Skin epidermis (tissue), 12 donors: ENCODE measurements around the gene NFKB1.
"Not testable (repeated sequence)": the region's sequence is repeated elsewhere in the genome, so short reads cannot be mapped to it uniquely, and the experiment has no call there.

Experiments used
- H3K27ac ChIP-seq, 21 experiments: fragments of 200-600 bp; sonication (generic) in 11 of 21; one replicate each; pipeline ENCODE4 v1.5.0; 2020; ENCODE audit warnings: mild to moderate bottlenecking in 3 of 21, inconsistent platforms in 2 of 21, moderate library complexity in 2 of 21
- H3K4me3 ChIP-seq, 7 experiments: fragments of 200-600 bp; sonication (generic) in 2 of 7; one replicate each; pipeline ENCODE4 v1.5.0; 2020; ENCODE audit warnings: inconsistent platforms in 2 of 7, mild to moderate bottlenecking in 2 of 7, moderate library complexity in 1 of 7

The NFKB1 gene, protein sequence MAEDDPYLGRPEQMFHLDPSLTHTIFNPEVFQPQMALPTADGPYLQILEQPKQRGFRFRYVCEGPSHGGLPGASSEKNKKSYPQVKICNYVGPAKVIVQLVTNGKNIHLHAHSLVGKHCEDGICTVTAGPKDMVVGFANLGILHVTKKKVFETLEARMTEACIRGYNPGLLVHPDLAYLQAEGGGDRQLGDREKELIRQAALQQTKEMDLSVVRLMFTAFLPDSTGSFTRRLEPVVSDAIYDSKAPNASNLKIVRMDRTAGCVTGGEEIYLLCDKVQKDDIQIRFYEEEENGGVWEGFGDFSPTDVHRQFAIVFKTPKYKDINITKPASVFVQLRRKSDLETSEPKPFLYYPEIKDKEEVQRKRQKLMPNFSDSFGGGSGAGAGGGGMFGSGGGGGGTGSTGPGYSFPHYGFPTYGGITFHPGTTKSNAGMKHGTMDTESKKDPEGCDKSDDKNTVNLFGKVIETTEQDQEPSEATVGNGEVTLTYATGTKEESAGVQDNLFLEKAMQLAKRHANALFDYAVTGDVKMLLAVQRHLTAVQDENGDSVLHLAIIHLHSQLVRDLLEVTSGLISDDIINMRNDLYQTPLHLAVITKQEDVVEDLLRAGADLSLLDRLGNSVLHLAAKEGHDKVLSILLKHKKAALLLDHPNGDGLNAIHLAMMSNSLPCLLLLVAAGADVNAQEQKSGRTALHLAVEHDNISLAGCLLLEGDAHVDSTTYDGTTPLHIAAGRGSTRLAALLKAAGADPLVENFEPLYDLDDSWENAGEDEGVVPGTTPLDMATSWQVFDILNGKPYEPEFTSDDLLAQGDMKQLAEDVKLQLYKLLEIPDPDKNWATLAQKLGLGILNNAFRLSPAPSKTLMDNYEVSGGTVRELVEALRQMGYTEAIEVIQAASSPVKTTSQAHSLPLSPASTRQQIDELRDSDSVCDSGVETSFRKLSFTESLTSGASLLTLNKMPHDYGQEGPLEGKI

DNA sequence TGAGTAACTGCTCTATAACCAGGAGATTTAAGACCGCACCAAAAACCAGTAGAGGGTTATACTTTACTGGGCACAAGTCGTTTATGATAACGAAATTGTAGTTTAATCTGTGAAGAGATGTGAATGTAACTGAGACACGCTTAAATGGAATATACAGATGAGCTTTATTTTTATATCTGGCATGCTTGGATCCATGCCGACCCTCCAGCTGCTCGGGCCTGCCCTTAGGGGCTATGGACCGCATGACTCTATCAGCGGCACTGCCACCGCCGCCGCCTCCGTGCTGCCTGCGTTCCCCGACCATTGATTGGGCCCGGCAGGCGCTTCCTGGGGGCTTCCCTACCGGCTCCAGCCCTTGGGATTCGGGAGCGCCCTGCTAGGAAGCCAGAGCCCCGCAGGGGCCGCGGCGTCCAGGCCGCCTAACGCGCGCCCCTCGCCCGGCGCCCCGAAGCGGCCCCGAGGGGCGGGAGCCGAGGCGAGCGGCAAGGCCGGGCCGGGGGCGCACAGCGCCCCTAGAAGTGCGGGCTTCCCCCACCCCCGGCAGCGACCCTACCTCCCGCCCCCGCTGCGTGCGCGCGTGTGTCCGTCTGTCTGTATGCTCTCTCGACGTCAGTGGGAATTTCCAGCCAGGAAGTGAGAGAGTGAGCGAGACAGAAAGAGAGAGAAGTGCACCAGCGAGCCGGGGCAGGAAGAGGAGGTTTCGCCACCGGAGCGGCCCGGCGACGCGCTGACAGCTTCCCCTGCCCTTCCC lies at the start of gene NFKB1:
NFKB1 (plus strand) TSS at position 664 of the 751 bp plus-strand sequence. CDS start 24,160 bp downstream, outside the sequence.
- Histone ChIP-seq H3K4me3 (peak within 1 kb of the TSS; percentile 69 to 95 (median 87)), H3K27ac (peak within 1 kb of the TSS; percentile 83 to 100 (median 98))

DNA sequence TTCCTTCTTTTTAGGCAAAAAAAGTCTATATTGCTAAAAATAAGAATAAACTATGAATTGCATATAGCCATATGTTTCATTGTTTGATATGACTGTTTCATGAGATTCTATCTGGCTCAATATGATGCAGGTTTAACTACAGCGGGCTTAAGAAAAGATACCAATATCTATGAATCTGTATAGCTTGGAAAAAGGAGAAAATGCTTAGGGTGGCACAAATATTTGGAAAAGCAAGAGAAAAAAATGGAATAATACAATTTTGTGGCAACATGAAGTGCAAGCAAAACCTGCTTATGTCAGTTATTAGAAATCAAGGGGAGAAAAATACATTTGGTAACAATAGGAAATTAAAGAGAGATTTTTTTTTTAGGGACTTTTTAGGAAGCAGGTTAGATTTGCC lies 48.3 kb upstream of the NFKB1 start:
- Histone ChIP-seq H3K4me3 (no peak overlapping the region), H3K27ac (no peak overlapping the region)

DNA sequence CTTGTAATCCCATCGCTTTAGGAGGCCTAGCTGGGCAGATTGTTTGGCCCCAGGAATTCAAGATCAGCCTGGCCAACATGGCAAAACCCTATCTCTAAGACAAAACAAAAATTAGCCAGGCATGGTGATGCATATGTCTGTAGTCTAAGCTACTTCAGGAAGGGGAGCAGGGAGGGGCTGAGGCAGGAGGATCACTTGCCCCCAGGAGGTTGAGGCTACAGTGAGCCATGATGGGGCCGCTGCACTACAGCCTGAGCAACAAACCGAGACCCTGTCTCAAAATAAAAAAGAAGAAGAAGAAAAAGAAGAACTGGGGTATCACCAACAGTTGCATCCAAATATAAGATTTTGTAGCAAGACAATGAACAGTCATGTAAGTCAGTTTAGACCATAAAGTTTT lies 47.3 kb upstream of the NFKB1 start:
- H3K27ac ChIP-seq, result no peak overlapping the region

DNA sequence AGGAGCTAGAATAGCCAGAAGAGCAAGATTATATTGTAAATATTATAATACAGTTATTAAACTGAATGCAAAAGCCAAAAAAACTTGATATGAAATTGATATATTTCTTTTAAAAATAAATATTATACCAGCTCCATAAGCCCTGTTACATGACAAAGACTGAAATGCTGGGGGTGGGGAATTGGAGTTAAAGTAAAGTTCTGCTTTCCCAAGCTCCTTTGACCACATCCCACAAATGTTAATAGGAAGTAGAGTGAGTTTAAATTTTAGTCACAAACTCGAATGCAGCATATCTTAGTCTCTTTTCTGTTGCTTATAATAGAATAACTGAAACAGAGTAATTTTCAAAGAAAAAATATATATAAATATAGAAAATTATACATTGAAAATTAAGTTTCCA lies 46.9 kb upstream of the NFKB1 start:
- H3K4me3 ChIP-seq, result no peak overlapping the region
- peak overlapping the region in 1 of 21 experiments; percentile 45 for H3K27ac ChIP-seq

More for the DNA sequence above, 47.3 kb upstream of the NFKB1 start:
- H3K4me3 ChIP-seq, result no peak overlapping the region

DNA sequence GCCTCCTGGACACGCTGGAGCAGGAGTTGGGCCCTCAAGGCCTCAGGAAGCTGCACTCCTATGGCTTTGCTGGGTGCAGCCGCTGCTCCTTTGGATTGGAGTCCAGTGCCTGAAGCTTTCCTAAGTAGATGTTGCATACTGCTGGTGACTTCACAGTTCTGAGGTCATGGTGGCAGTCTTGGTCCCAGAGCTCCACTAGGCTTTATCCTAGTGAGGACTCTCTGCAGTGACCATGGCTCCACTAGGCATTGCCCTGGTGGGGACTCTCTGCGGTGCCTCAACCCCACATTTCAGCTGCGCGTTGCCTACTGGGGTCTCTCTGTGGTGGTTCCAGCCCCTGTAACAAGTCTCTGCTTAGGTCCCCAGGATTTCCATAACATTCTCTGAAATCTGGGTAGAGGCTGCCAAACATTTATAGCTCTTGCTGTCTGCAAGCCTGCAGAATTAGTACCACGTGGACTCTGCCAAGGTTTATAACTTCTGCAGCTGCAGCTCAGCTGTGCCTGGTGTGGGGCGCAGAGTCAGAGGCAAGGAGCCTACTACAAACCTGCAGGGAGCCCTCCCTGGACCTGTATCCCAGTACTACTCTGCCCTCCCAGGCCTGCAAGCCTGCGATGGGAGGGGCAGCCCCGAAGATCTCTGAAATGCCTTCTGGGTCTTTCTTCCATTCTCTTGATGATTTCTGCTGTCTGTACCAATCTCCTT lies 46.0 kb upstream of the NFKB1 start:
- H3K4me3 ChIP-seq, result no peak overlapping the region

DNA sequence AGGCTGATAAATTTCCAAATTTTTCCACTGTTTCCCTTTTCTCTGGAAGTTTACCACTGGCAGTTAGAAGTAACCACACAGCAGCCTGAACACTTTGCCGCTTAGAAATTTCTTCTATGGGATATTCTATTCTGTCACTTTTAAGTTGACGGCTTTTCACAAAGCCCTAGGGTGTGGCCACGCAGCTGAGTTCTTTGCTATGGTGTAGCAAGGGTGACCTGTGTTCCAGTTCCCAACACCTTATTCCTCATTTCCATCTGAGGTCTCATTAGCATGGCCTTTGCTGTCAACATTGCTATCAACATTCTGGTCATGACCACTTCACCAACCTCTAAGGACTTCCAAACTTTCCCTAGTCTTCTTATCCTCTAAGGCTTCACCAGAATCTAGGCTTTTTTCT lies 45.4 kb upstream of the NFKB1 start:
- no peak overlapping the region for H3K4me3 ChIP-seq

More for the DNA sequence above, 46.0 kb upstream of the NFKB1 start:
- H3K27ac ChIP-seq, result peak overlapping the region in 1 of 21 experiments; percentile 45

DNA sequence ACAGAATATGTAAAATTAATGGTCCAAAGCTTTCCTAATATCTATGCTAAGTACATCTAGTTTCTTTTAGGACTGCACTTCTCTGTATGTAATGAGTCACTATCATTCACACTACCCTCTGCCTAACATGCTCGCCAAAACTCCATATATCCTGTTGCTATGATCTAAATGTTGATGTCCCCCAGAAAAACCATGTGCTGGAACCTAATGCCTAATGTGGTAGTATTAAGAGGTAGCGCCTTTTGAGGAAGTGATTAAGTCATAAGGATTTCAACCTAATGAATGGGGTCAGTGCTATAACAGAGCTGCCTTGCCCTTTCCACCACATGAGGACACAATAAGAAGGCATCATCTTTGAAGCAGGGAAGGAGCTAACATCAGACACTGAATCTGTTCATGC lies 34.9 kb upstream of the NFKB1 start:
- Histone ChIP-seq H3K27ac (no peak overlapping the region), H3K4me3 (no peak overlapping the region)

More for the DNA sequence above, 45.4 kb upstream of the NFKB1 start:
- H3K27ac ChIP-seq, result no peak overlapping the region

DNA sequence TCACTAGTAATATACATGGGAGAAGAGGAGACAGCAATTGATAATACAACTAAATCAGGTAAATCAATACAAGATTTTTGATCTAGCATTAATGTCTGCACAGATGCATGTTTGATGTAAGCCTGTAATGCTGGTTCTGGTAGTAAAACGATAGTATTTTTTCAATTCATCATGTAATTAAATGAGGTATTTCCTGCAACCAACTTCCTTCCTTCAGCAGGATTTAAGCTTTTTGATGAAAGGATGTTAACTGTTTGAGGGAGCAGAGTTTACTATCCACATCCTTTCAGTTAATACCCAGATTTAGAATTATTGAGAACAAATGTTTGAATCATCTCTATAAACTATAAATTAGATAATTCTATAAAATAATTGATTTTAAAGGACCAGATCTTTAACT lies 31.4 kb upstream of the NFKB1 start:
- H3K27ac ChIP-seq, result no peak overlapping the region
- H3K4me3 ChIP-seq, result no peak overlapping the region

DNA sequence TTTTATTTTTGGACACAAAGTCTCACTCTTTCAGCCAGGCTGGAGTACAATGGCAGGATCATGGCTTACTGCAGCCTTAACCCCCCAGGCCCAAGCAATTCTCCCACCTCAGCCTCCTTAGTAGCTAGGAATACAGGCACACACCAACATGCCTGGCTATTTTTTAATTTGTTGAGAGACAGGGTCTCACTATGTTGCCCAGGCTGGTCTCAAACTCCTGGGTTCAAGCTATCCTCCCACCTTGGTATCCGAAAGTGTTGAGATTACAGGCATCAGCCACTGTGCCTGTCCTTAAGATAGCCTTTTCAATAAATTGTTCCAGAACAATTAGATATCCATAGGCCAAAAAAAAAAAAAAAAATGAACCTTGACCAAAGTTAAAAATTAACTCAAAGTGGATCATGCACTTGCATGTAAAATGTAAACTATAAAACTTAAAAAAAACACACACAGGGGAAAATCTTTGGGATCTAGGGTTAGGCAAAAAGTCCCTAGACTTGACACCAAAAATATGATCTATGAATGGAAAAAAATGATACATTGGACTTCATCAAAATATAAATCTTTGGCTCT lies 28.6 kb upstream of the NFKB1 start:
- no peak overlapping the region for H3K27ac ChIP-seq
- no peak overlapping the region for H3K4me3 ChIP-seq

DNA sequence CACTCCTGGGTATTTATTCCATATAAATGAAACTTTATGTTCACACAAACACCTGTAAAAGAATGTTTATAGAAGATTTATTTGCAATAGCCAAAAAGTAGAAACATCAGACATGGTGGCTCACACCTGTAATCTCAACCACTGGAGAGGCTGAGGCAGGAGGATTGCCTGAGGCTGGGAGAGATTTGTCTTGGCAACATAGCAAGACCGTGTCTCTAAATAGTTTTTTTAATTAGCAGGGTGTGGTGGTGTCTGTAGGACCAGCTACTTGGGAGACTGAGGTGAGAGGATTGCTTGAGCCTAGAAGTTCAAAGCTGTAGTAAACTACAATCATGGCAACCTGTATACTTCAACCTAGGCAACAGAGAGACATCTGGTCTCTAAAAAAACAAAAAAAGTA lies 27.7 kb upstream of the NFKB1 start:
- no peak overlapping the region for H3K4me3 ChIP-seq
- H3K27ac ChIP-seq, result no peak overlapping the region

DNA sequence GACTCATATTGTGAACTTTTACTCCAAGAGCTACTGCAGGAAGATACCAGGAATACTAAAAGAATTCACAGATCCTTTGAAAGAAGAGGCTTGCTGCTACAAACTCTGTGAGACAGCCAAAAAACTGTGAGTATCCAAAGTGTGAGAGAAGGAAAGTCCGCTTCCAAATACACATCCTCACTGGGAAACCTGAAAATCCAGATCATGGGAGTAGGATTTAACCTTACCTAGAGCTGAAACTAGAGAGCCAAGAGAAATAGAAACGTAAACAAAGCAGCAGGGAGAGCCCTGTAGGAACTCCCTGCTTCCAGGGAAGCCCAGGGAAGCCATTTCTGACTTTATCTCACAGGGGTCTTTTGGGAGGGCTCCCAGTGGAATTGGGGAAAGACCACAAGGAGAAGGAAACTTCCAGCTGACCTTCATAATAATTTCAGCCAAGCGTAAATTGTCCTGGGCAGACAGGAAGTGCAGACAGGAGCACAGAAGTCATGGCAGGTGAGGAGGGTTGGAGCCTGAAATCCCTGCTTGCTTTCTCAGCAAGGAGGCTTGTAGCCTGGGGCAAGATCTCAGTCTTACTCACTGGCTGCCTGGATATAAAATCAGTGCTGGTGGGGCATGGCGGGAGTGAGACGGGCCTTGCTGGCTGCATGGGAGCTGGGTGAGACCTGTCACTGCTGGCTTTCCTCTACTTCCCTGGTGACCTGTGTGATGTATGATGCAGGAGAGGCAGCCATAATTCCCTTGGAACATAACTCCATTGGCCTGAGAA lies 26.2 kb upstream of the NFKB1 start:
- no peak overlapping the region for H3K27ac ChIP-seq
- H3K4me3 ChIP-seq, result no peak overlapping the region

DNA sequence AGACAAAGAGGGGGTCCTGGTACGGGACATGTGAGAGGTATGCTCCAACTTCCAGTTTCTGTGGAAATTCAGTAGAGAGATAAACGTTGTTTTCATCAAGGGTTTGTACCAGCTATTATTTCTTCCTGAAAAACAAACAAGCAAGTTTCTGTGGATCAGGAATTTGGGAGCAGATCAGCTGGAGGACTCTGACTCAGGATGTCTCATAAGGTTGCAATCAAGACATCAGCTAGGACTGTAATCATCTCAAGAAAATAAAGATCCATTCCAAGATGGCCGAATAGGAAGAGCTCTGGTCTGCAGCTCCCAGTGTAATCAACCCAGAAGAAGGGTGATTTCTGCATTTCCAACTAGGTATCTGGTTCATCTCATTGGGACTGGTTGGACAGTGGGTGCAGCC lies 23.5 kb upstream of the NFKB1 start:
- H3K27ac ChIP-seq, result no peak overlapping the region

DNA sequence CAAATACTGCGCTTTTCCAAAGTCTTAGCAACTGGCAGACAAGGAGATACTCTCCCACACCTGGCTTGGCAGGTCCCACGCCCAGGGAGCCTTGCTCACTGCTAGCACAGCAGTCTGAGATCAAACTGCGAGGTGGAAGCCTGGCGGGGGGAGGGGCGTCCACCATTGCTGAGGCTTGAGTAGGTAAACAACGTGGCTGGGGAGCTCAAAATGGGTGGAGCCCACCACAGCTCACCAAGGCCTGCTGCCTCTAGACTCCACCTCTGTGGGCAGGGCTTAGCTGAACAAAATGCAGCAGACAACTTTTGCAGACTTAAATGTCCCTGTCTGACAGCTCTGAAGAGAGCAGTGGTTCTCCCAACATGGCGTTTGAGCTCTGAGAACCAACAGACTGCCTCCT lies 23.0 kb upstream of the NFKB1 start:
- H3K27ac ChIP-seq, result no peak overlapping the region
- H3K4me3 ChIP-seq, result no peak overlapping the region

More for the DNA sequence above, 23.5 kb upstream of the NFKB1 start:
- no peak overlapping the region for H3K4me3 ChIP-seq

DNA sequence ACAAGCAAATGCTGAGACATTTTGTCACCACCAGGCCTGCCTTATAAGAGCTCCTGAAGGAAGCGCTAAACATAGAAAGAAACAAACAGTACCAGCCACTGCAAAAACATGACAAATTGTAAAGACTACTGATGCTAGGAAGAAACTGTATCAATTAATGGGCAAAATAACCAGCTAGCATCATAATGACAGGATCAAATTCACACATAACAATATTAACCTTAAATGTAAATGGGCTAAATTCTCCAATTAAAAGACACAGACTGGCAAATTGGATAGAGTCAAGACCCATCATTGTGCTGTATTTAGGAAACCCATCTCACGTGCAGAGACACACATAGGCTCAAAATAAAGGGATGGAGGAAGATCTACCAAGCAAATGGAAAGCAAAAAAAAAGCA lies 21.3 kb upstream of the NFKB1 start:
- H3K4me3 ChIP-seq, H3K27ac ChIP-seq: not testable (repeated sequence)

DNA sequence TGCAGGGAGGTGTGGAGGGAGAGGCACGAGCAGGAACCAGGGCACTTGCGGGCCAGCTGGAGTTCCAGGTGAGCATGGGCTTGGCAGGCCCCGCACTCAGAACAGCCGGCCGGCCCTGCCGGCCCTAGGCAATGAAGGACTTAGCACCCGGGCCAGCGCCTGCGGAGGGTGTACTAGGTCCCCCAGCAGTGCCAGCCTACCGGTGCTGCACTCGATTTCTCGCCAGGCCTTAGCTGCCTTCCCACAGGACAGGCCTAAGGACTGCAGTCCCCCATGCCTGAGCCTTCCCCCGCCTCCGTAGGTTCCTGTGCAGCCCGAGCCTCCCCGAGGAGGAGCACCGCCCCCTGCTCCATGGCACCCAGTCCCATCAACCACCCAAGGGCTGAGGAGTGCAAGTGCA lies 18.0 kb upstream of the NFKB1 start:
- Histone ChIP-seq H3K27ac (no peak overlapping the region), H3K4me3 (no peak overlapping the region)

DNA sequence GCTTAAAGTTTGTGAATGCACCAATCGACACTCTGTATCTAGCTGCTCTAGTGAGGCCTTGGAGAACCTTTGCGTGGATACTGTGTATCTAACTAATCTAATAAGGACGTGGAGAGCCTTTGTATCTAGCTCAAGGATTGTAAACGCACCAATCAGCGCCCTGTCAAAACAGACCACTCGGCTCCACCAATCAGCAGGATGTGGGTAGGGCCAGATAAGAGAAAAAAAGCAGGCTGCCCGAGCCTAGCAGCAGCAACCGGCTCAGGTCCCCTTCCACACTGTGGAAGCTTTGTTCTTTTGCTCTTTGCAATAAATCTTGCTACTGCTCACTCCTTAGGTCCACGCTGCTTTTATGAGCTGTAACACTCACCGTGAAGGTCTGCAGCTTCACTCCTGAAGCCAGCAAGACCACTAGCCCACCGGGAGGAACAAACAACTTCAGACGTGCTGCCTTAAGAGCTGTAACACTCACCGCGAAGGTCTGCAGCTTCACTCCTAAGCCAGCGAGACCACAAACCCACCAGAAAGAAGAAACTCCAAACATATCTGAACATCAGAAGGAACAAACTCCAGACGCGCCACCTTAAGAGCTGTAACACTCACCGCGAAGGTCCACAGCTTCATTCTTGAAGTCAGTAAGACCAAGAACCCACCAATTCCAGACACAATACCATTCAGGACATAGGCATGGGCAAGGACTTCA lies 17.0 kb upstream of the NFKB1 start:
- H3K27ac ChIP-seq, H3K4me3 ChIP-seq: not testable (repeated sequence)

DNA sequence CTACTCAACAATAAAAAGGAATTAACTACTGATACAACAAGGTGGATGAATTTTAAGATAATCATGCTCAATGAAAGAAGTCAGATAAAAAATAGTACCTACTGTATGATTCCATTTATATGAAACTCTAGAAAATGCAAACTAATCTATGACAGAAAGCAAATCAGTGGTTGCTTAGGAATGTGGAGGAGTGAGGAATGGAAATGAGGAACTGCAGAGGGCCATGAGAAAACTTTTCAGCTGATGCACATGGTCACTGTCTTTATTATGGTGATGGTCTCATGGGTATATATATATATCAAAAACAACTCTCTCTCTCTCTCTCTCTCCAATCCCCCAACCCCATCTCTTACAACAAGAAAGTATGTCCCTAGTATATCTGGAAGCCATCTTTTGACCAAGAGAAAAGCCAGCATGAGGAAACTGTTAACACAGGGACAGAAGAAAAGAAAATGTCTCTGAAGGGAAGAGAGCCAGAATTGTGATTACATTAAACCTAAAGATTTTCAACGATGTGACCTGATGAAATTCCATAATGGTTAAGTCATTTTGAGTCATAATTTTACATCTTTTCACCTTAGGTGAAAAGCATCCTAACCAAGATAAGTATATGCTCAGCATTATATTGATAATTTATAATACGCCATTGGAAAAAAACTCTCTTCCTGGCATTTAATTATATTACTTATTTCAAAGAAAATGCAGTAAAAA lies 8.5 kb upstream of the NFKB1 start:
- H3K27ac ChIP-seq, result no peak overlapping the region
- no peak overlapping the region for H3K4me3 ChIP-seq
